ENCODE measurements around the gene CDC73. TPM values are rescaled to one million over a fixed set of nuclear protein-coding genes. Genes with fewer than 3 reads are reported as not detected.
"Not testable (repeated sequence)": the region's sequence is repeated elsewhere in the genome, so short reads cannot be mapped to it uniquely, and the experiment has no call there.

Gene CDC73
- total and polyA plus RNA-seq, 7 experiments from 2014 or later = 57.6 to 65.0 (median 59.2) TPM

DNA sequence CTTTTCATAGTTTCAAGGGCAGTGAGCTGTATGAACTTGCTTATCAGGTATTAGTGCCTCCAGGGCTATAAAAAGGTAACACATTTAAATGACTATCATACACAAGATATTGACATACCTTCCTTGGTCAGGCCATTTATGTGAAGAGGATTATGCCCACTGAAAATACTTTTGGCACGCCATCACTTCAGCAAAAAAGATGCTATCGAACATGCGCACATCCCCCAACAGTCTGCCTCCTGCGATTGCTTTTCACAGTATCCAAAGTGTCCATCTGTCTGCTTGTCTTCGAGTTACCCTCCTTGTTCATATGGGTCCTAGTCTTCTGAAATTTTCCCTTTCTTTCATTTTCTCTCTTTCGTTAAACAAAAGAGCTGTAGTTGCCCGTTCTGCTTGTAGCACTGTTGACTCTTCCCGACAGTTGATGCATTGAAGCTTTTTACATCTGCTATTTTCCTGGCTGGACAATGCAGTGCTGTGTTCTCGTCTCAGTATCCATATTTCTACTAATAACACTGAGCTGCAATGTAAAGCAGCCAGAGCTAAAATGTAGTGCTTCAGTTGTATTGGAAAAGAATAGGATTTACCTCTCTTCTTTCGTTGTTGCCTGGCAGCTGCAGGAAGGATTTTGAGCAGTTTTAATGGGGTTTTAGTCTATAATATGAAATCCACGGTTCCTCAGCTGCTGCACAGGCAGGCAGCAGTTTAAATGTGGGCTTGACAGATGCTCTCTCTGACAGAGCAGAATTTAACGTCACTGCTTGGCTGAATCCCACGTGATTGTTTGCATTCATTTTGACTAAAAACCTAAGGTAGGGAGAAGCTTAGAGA is 64.3 kb downstream of the CDC73 start, which contains the start of gene B3GALT2:
Gene B3GALT2 (minus strand): TSS at position 713 of the 831 bp plus-strand sequence. CDS start 5,051 bp downstream, outside the sequence.
- intact Hi-C loops (cut with micrococcal nuclease) = loop anchor here (2.0 to 10.0 kb wide), 3 partner anchors 25 to 1279 kb away; no protein-coding TSS in a partner anchor
- Histone ChIP-seq H3K4me3 (ENCODE audit: low read length) (no peak within 1 kb of the TSS), H3K4me1 (ENCODE audit: control insufficient read depth in 2 of 2, insufficient read depth in 2 of 2, low read length in 2 of 2) (peaks cover 0 to 12% of the 10 kb centered on the region in 2 donors), H3K9me3 (ENCODE audit: control insufficient read depth in 2 of 3, low read length in 3 of 3) (no peaks in the 10 kb centered on the region), H3K27ac (ENCODE audit: low read depth, low read length) (no peak within 1 kb of the TSS), H3K27me3 (ENCODE audit: control insufficient read depth in 2 of 2, insufficient read depth in 2 of 2, low read length in 2 of 2) (no peaks in the 10 kb centered on the region), H3K36me3 (ENCODE audit: control insufficient read depth in 2 of 3, insufficient read depth in 3 of 3, low read length in 3 of 3) (no peaks in the 10 kb centered on the region)
- Mint-ChIP-seq H3K4me3 (peak within 1 kb of the TSS; percentile 4 to 82 (median 46)), H3K27ac (peak within 1 kb of the TSS in 7 of 9 donors; percentile 21 to 63 (median 51)), H3K27me3 (no peaks in the 10 kb centered on the region), H3K36me3 (peaks cover 0 to 14% (median 4%) of the 10 kb centered on the region in 5 donors), H3K9me3 (no peaks in the 10 kb centered on the region), H3K4me1 (peaks cover 31 to 88% (median 70%) of the 10 kb centered on the region in 7 donors)
- peak; percentile 72 for ATAC-seq
- ChIA-PET POLR2A (interaction anchor here (0.7 to 1.3 kb wide), 2 partner anchors 127 to 134 kb away, joined by 3 to 4 read pairs; partner anchors contain the start of gene UCHL5), CTCF (interaction anchor here (0.6 to 1.3 kb wide), 7 partner anchors 65 to 1110 kb away, joined by 3 to 8 read pairs (median 4); no protein-coding TSS in a partner anchor)
- peak in 5 of 9 donors; percentile 10 to 43 (median 15) for DNase-seq

DNA sequence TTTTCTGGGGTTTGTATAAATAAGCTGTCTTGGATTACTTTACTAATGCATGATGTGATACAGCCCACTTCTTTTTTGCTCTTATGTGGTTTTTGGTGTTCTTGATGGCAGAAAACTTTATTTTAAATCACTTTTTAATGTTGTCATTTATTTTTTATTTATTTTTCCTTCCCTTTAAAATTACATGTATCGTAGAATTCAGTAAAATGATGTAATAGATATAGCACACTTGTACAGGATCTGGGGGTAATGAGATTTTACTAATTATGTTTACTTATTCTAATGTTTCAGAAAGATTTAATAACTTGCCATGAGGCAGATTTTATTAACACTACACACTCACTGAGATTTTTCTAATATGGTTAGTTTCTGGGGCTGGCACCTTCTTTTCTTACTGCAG is 65.3 kb downstream of the CDC73 start:
- Mint-ChIP-seq H3K4me1 (peaks cover 34 to 79% (median 68%) of the 10 kb centered on the region in 7 donors), H3K36me3 (peaks cover 0 to 16% (median 6%) of the 10 kb centered on the region in 5 donors), H3K4me3 (peak overlapping the region in 8 of 10 donors; percentile 14 to 82 (median 34)), H3K27me3 (no peaks in the 10 kb centered on the region), H3K27ac (peak overlapping the region in 4 of 9 donors; percentile 20 to 48 (median 23)), H3K9me3 (peaks cover 0 to 2% (median 0%) of the 10 kb centered on the region in 11 donors)
- CTCF ChIA-PET = interaction anchor here (1.2 to 1.3 kb wide), 2 partner anchors 11 to 1109 kb away, joined by 3 read pairs; no protein-coding TSS in a partner anchor
- POLR2A ChIA-PET = interaction anchor here (0.7 kb wide), 1 partner anchor 133 kb away, joined by 4 read pairs; no protein-coding TSS in a partner anchor
- H3K36me3 ChIP-seq (ENCODE audit: control insufficient read depth in 2 of 3, insufficient read depth in 3 of 3, low read length in 3 of 3) = no peaks in the 10 kb centered on the region
- H3K4me1 ChIP-seq (ENCODE audit: control insufficient read depth in 2 of 2, insufficient read depth in 2 of 2, low read length in 2 of 2) = peaks cover 0 to 12% of the 10 kb centered on the region in 2 donors
- no peak for DNase-seq
- H3K27me3 ChIP-seq (ENCODE audit: control insufficient read depth in 2 of 2, insufficient read depth in 2 of 2, low read length in 2 of 2) = no peaks in the 10 kb centered on the region
- no peak for ATAC-seq
- intact Hi-C loops (cut with micrococcal nuclease) = loop anchor here (2.0 to 10.0 kb wide), 3 partner anchors 24 to 1278 kb away; no protein-coding TSS in a partner anchor
- no peak overlapping the region for H3K4me3 ChIP-seq (ENCODE audit: low read length)
- H3K27ac ChIP-seq (ENCODE audit: low read depth, low read length) = no peak overlapping the region
- no peaks in the 10 kb centered on the region for H3K9me3 ChIP-seq (ENCODE audit: control insufficient read depth in 2 of 3, low read length in 3 of 3)

DNA sequence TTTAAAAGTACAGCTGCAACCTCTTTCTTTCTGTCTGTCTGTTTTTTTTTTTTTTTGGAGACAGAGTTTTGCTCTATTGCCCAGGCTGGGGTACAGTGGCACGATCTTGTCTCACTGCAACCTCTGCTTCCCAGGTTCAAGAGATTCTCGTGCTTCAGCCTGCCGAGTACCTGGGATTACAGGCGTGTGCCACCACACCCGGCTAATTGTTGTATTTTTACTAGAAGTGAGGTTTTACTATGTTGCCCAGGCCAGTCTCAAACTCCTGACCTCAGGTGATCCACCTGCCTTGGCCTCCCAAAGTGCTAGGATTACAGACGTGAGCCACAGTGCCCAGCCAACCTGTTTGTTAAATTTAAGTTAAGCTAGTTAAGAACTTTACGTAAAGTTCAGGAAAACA is 67.1 kb downstream of the CDC73 start:
- H3K4me3 ChIP-seq (ENCODE audit: low read length); ATAC-seq; POLR2A ChIA-PET; H3K27me3 Mint-ChIP-seq; H3K27me3 ChIP-seq (ENCODE audit: control insufficient read depth in 2 of 2, insufficient read depth in 2 of 2, low read length in 2 of 2); H3K27ac ChIP-seq (ENCODE audit: low read depth, low read length); H3K4me3 Mint-ChIP-seq; H3K36me3 ChIP-seq (ENCODE audit: control insufficient read depth in 2 of 3, insufficient read depth in 3 of 3, low read length in 3 of 3); H3K9me3 ChIP-seq (ENCODE audit: control insufficient read depth in 2 of 3, low read length in 3 of 3); H3K9me3 Mint-ChIP-seq; DNase-seq; H3K27ac Mint-ChIP-seq: not testable (repeated sequence)
- CTCF ChIA-PET = interaction anchor here (0.6 kb wide), 1 partner anchor 652 kb away, joined by 4 read pairs; no protein-coding TSS in a partner anchor
- peaks cover 0 to 12% of the 10 kb centered on the region in 2 donors for H3K4me1 ChIP-seq (ENCODE audit: control insufficient read depth in 2 of 2, insufficient read depth in 2 of 2, low read length in 2 of 2)
- H3K36me3 Mint-ChIP-seq = peaks cover 0 to 30% (median 20%) of the 10 kb centered on the region in 5 donors
- peaks cover 34 to 81% (median 68%) of the 10 kb centered on the region in 7 donors for H3K4me1 Mint-ChIP-seq
- intact Hi-C loops (cut with micrococcal nuclease) = loop anchor here (10.0 kb wide), 2 partner anchors 866 to 1276 kb away; no protein-coding TSS in a partner anchor

DNA sequence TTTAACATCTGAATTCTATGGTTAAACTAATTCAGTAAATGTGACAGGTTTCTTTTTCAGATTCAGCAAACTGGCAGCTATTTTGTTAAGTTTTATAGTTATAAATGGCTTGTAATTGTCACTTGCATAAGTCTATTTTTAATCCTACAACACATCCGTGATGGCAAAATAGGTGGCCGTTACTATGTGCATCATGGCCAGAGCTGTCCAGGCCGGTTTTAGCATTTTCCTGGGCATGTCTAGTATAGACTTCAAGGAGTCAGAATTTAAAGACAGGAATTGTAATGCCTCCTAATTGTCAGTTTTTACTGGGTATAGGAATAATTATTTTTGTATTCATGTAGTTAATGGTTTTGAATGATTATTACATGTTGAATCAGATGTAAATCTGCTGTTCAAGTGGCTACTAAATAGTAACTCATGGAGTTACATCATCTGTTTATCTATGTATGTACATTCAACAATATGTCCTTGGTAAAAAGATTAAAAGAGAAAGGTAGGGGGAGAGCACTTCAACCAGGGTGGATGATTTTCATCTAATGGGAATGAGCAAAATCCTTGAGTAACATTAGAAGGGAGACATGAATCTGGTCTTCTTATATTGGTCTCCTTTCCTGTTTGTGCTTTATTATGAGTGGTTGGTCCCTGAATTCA is 67.7 kb downstream of the CDC73 start:
- no peak overlapping the region for H3K4me3 Mint-ChIP-seq
- no peaks in the 10 kb centered on the region for H3K36me3 ChIP-seq (ENCODE audit: control insufficient read depth in 2 of 3, insufficient read depth in 3 of 3, low read length in 3 of 3)
- H3K27ac Mint-ChIP-seq = no peak overlapping the region
- no peaks in the 10 kb centered on the region for H3K9me3 ChIP-seq (ENCODE audit: control insufficient read depth in 2 of 3, low read length in 3 of 3)
- no peaks in the 10 kb centered on the region for H3K27me3 Mint-ChIP-seq
- peaks cover 0 to 34% (median 20%) of the 10 kb centered on the region in 5 donors for H3K36me3 Mint-ChIP-seq
- peaks cover 31 to 83% (median 70%) of the 10 kb centered on the region in 7 donors for H3K4me1 Mint-ChIP-seq
- no peaks in the 10 kb centered on the region for H3K27me3 ChIP-seq (ENCODE audit: control insufficient read depth in 2 of 2, insufficient read depth in 2 of 2, low read length in 2 of 2)
- peaks cover 0 to 7% (median 0%) of the 10 kb centered on the region in 11 donors for H3K9me3 Mint-ChIP-seq
- POLR2A ChIA-PET = no interaction called here
- DNase-seq (no peak), ATAC-seq (no peak)
- intact Hi-C loops (cut with micrococcal nuclease) = loop anchor here (10.0 kb wide), 2 partner anchors 865 to 1275 kb away; no protein-coding TSS in a partner anchor
- no peak overlapping the region for H3K4me3 ChIP-seq (ENCODE audit: low read length)
- CTCF ChIA-PET = interaction anchor here (0.7 to 1.2 kb wide), 2 partner anchors 220 to 1239 kb away, joined by 3 read pairs; no protein-coding TSS in a partner anchor
- no peak overlapping the region for H3K27ac ChIP-seq (ENCODE audit: low read depth, low read length)
- peaks cover 0 to 12% of the 10 kb centered on the region in 2 donors for H3K4me1 ChIP-seq (ENCODE audit: control insufficient read depth in 2 of 2, insufficient read depth in 2 of 2, low read length in 2 of 2)

DNA sequence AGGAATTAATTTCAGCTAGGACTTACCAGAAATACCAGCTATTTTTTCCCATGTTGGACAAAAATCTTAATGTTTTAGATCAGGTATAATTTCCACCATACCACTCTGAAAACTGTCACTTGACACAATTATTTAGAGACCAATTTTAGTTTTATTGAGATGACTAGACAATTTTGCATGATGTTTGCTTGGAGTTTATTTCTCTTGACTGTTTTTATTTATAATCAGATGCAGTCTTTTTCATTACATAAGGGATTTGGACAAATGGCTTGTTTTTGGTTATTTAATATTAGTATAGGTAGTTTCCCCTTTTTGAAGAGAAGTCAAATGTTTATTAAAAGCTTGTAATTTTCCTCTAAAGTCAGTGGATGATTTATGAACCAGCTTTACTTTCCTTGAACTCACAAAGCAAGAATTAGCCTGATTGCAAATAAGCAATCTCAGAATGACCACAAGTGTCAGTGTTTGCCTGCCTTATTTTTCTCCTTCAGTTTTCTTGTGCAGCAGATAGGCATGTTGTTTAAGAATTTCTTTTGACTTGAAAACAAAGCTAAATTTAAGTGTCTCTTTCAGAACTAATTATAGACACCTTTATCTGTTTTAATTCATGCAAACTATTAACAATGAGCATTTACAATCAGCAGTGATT is 68.4 kb downstream of the CDC73 start:
- Histone ChIP-seq H3K4me3 (ENCODE audit: low read length) (no peak overlapping the region), H3K9me3 (ENCODE audit: control insufficient read depth in 2 of 3, low read length in 3 of 3) (no peaks in the 10 kb centered on the region), H3K27ac (ENCODE audit: low read depth, low read length) (no peak overlapping the region), H3K36me3 (ENCODE audit: control insufficient read depth in 2 of 3, insufficient read depth in 3 of 3, low read length in 3 of 3) (no peaks in the 10 kb centered on the region), H3K27me3 (ENCODE audit: control insufficient read depth in 2 of 2, insufficient read depth in 2 of 2, low read length in 2 of 2) (no peaks in the 10 kb centered on the region), H3K4me1 (ENCODE audit: control insufficient read depth in 2 of 2, insufficient read depth in 2 of 2, low read length in 2 of 2) (peaks cover 0 to 12% of the 10 kb centered on the region in 2 donors)
- H3K4me1 Mint-ChIP-seq = peaks cover 31 to 82% (median 69%) of the 10 kb centered on the region in 7 donors
- DNase-seq (no peak), ATAC-seq (no peak)
- ChIA-PET POLR2A (no interaction called here), CTCF (interaction anchor here (0.7 to 1.2 kb wide), 2 partner anchors 219 to 1238 kb away, joined by 3 read pairs; no protein-coding TSS in a partner anchor)
- intact Hi-C loops (cut with micrococcal nuclease) = no loop called here
- peaks cover 0 to 33% (median 20%) of the 10 kb centered on the region in 5 donors for H3K36me3 Mint-ChIP-seq
- H3K4me3 Mint-ChIP-seq = no peak overlapping the region
- no peaks in the 10 kb centered on the region for H3K27me3 Mint-ChIP-seq
- peaks cover 0 to 7% (median 0%) of the 10 kb centered on the region in 11 donors for H3K9me3 Mint-ChIP-seq
- no peak overlapping the region for H3K27ac Mint-ChIP-seq

DNA sequence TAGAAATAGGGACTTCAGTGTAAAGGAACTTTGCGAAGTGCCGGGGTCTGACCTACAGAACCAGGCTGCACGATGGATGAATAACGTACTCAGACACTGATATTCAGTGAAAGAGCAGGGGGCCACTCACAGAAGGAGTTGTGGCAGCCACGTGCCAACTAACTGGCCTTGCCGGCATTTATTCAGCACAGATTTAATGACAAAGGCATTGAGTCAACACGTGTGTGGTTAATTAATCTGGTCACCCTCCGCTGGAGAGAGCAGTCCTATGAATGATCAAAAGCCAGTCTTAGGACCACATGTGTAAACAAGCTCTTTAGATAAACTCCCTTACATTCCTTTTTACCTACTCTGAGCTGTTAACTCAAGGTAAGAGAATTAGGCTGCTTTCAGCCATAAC is 70.8 kb downstream of the CDC73 start:
- no peak overlapping the region for H3K4me3 Mint-ChIP-seq
- ChIA-PET POLR2A (no interaction called here), CTCF (no interaction called here)
- Histone ChIP-seq H3K4me1 (ENCODE audit: control insufficient read depth in 2 of 2, insufficient read depth in 2 of 2, low read length in 2 of 2) (peaks cover 0 to 3% of the 10 kb centered on the region in 2 donors), H3K27me3 (ENCODE audit: control insufficient read depth in 2 of 2, insufficient read depth in 2 of 2, low read length in 2 of 2) (no peaks in the 10 kb centered on the region), H3K36me3 (ENCODE audit: control insufficient read depth in 2 of 3, insufficient read depth in 3 of 3, low read length in 3 of 3) (no peaks in the 10 kb centered on the region), H3K4me3 (ENCODE audit: low read length) (no peak overlapping the region), H3K9me3 (ENCODE audit: control insufficient read depth in 2 of 3, low read length in 3 of 3) (no peaks in the 10 kb centered on the region), H3K27ac (ENCODE audit: low read depth, low read length) (no peak overlapping the region)
- H3K27ac Mint-ChIP-seq = peak overlapping the region in 1 of 9 donors; percentile 20
- H3K36me3 Mint-ChIP-seq = peaks cover 0 to 43% (median 22%) of the 10 kb centered on the region in 5 donors
- DNase-seq (no peak), ATAC-seq (no peak)
- intact Hi-C loops (cut with micrococcal nuclease) = no loop called here
- H3K4me1 Mint-ChIP-seq = peaks cover 20 to 78% (median 63%) of the 10 kb centered on the region in 7 donors
- H3K27me3 Mint-ChIP-seq = no peaks in the 10 kb centered on the region
- peaks cover 0 to 7% (median 0%) of the 10 kb centered on the region in 11 donors for H3K9me3 Mint-ChIP-seq
